ENCODE data around the gene FRY.

GRCh38 chr13:32136061-32136460 is 104.5 kb downstream of the FRY start:
- no peak for TF ChIP-seq CTCF (conservative IDR thresholded peaks at IDR 0.05)
- no peak for TF ChIP-seq EZH2 (IDR thresholded peaks at IDR 0.05; ENCODE audit: low read depth)

Measured in PC-9 (cell line).